ENCODE measurements around the gene C10orf95. TPM values are rescaled to one million over a fixed set of nuclear protein-coding genes. Genes with fewer than 3 reads are reported as not detected.

Gene C10orf95
- total and polyA plus RNA-seq, 2 experiments from 2014 or later: 0.69 to 1.1 TPM

- no peak for TF ChIP-seq ZNF462 (CRISPR knock-in tag; IDR thresholded peaks at IDR 0.05)
- TF ChIP-seq ZNF114 (CRISPR knock-in tag; IDR thresholded peaks at IDR 0.05): no peak
- TF ChIP-seq NANOG (IDR thresholded peaks at IDR 0.05; ENCODE audit: borderline replicate concordance): no peak
Measured at GRCh38 chr10:102450124-102450373, 1.3 kb downstream of the C10orf95 start (continued).

DNA sequence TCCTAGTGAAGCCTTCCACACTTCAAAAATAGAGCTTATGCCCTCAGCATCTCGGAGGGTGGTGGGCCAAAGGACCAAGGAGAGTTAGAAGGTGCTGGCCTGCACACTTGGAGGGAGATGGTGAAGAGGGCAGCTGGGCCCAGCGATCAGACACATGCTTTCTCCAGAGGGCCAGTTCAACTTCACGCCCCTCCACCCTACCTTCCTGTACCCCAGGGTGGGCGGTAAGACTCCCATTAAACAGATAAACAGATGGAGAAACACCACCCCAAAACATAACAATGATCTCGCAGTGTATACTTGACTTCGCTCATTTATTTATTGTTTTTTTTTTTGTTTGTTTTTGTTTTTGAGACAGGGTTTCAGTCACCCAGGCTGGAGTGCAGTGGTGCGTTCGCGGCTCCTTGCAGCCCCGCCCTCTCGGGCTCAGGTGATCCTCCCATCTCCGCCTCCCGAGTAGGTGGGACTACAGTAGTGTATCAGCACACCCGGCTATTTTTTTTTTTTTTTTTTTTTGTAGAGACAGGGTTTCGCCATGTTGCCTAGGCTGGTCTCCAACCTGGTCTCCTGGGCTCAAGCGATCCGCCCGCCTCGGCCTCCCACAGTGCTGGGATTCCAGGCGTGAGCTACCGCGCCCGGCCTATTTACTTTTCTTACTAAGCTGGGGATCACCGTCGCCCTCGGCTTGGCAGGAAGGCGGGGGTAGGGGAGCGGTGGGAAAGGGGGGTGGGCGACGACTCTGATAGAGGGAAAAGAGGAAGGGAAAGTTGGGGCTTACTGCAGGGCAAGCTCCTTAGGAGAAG is 1.8 kb downstream of the C10orf95 start:
- Mint-ChIP-seq H3K4me1 (peaks cover 34% of the 10 kb centered on the region), H3K9me3 (no peaks in the 10 kb centered on the region; the same call in 2 of the 3 replicates), H3K4me3 (peak overlapping the region; percentile 93), H3K36me3 (ENCODE audit: low read depth) (peaks cover 21% of the 10 kb centered on the region), H3K27me3 (ENCODE audit: insufficient read depth, low read depth, poor library complexity) (peaks cover 19% of the 10 kb centered on the region), H3K27ac (peak overlapping the region; percentile 94)
- H3K27me3 ChIP-seq (ENCODE audit: insufficient read depth): no peaks in the 10 kb centered on the region
- peak overlapping the region; percentile 85 for H2AFZ ChIP-seq
- DNase-seq (ENCODE audit: low spot score) (peak; percentile 92), ATAC-seq (peak; percentile 77)
- H3K4me3 ChIP-seq: peak overlapping the region; percentile 97
- peaks cover 32% of the 10 kb centered on the region for H3F3A ChIP-seq (replicated peaks; ENCODE audit: low read depth)
- H3K36me3 ChIP-seq (ENCODE audit: insufficient read depth): peaks cover 4% of the 10 kb centered on the region; the same call in 1 of the 2 replicates
- TF ChIP-seq ZNF114 (CRISPR knock-in tag; IDR thresholded peaks at IDR 0.05) (no peak), EZH2phosphoT487 (IDR thresholded peaks at IDR 0.05; ENCODE audit: unreplicated experiment) (no peak), CTCF (conservative IDR thresholded peaks at IDR 0.05; ENCODE audit: low read depth in 2 of 2) (no peak), POLR2AphosphoS5 (IDR thresholded peaks at IDR 0.05; ENCODE audit: low read depth) (peak; percentile 58; the same call in 1 of the 2 replicates)
- H3K4me1 ChIP-seq (ENCODE audit: insufficient read depth): peaks cover 36% of the 10 kb centered on the region
- H4K20me1 ChIP-seq (replicated peaks; ENCODE audit: insufficient read depth): peaks cover 11% of the 10 kb centered on the region
- peak overlapping the region; percentile 99 for H3K4me2 ChIP-seq
- peak overlapping the region; percentile 90; the same call in 1 of the 2 replicates for H3K27ac ChIP-seq (ENCODE audit: low read depth)
- H3K79me2 ChIP-seq (replicated peaks; ENCODE audit: insufficient read depth): peaks cover 33% of the 10 kb centered on the region
- no peaks in the 10 kb centered on the region for H3K9me2 ChIP-seq (ENCODE audit: insufficient read depth)
